Measurements from ENCODE around the gene OR5I1.
"Not testable (repeated sequence)": the region's sequence is repeated elsewhere in the genome, so short reads cannot be mapped to it uniquely, and the experiment has no call there.

OR5I1 gene

DNA sequence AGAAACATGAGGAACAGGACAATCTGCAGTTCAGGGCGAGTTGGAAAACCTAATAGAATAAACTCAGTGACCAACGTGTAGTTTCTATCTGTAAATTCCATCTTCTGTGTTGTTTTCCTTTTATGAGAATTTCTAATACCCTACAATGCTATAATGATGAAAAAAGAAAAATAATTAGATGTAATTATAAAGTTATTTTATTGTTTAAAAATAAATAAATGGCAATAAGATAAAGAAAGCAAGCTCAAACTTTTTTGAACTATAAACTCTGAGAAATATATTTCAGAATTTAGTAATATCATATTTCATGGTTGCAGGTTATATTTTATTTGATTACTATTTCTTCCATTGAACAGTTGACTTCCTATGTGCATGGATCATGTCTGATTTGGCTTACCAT, at the start of gene OR5I1:
Gene OR5I1, minus strand, starts transcription at position 101 of the 400 bp plus-strand sequence. Its CDS starts 0 bp downstream, at position 101.
- DNase-seq (ENCODE audit: low spot score), result no peak

DNA sequence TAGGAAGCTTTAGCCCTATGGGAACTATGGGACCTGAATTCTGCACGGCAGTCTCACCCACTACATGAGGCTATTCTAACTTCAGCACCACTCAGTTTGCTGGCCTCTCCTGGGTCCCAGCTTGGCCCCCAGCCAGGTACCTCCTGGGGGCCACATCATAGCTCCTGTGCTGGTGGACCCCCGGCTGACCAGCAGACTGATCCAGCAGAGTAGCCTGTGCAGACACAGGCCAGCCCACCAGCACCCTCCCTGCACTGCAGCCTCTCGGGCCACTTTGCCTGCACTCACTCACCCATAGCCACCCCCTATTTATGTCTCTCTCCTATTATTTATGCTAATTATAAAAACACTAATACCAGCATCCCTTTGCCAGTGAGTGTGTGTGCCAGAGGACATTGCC, 34.7 kb upstream of the OR5I1 start:
- no peak for DNase-seq (ENCODE audit: low spot score)

DNA sequence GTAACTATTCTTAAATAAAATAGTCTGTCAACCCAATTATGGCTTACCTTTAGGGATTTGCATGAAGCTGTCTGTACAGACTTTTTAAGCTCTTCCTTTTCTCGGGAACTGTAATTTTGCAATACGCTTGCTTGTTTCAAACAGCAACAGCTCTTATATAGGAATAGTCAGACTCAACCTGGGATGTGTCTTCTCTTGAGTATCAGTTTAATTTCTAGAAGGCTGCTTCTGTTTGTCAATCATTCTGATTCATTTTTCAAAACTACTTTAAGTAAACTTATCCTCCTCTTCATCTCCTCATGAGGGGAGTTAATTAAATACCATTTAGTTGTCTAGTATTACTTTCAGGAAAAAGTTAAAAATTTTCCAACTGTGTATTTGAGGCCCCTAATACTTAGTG, 33.6 kb upstream of the OR5I1 start, which contains the start of gene OR10AG1:
Gene OR10AG1, minus strand, starts transcription at position 101 of the 400 bp plus-strand sequence. Its CDS starts 38 bp downstream, at position 63.
- no peak for DNase-seq (ENCODE audit: low spot score)

DNA sequence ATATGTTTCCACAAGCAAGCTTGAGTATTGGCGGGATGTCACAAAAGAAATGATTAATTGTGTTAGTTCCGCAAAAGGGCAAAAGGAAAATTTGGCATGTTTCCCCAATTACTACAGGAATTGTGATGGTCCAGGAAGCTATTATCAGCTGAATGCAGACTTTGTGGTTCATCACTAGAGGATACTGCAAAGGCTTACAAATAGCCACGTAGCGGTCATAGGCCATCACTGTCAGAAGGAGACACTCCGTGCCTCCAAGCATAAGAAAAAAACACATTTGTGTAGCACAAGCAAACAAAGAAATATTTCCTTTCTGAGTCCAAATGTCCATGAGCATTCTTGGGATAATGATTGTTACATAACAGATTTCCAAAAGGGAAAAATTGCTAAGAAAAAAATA, 31.7 kb upstream of the OR5I1 start:
- DNase-seq (ENCODE audit: low spot score), result no peak

DNA sequence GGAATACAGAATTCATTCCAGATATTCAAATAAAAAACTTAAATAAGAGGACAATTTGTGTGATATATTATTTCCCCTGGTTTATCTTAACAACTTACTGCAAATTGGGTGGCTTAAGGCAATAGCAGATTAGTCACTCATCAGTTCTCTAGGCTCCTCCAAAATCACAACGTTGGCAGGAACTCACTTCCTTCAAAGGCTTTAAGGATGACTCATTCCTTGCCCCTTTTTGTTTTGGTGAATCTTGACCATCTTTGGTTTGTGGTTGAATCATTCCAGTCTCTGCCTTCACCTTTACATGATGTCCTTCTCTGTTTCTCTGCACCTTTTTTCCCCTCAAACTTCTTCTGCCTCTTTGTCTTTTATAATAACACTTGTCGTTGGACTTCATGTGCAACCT, 30.2 kb upstream of the OR5I1 start:
- DNase-seq (ENCODE audit: low spot score), result no peak

DNA sequence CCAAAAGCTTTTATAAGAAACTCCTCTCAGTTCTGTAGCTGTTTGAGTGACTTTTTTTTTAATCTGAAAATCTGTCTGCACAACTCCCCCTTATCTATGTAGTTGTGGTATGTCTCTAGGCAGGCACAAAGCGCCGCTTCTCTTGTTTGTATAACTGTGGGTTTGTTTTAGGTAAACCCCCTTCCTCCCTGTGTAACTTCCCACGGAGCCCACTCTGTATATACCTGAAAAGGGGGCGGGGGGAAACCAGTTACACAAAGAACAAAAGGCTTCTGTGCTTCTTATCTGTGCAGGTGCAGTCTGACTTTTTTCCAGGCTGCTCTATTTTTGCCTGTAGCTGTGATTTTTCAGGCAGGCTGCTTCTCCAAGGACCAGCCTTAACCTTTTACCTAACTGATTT, 20.3 kb upstream of the OR5I1 start:
- DNase-seq (ENCODE audit: low spot score), result no peak

DNA sequence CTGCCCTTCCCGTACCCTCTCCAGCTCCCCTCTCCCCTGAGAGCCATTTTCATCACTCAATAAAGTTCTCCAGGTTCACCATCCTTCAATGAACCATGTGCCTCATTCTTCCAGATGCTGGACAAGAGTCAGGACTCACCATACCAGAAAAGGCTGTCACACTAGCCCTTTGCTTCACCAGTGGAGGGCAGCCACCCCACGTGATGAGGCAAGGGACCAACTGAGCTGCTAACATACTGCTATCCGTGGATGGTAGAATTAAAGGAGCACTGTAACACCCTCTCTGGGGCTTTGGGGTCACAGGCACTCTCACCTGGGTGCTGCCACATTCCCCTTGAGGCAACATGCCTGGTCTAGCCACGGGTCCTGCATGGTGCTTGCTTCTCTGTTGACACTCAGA, 13.1 kb upstream of the OR5I1 start:
- no peak for DNase-seq (ENCODE audit: low spot score)

DNA sequence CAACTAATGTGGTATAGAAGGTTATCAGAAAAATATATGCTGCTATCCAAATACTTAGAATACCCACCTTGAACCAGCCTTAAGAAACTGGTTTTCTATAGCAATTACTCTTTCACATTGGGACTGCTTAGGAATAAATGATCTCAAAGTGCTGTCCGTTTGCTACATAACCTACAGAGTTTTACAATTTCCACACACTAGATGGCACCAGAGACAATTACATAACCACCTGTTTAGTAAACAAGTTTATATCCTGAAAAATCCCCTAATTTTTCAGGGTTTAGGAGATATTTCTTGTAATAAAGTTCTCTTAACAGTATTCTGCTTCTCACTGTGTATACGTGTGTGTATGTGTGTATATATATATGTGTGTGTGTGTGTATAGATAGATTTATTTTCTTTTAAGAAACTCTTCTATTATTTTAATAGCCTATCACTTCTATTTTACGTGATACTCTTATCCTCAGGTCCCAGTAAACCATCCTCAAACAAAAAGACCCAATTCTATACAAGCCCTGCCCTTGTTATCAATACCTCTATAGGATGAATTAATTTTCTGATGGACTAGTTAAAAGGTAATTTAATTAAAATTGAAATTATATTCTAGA, 6.7 kb upstream of the OR5I1 start:
- DNase-seq (ENCODE audit: low spot score), result peak; percentile 43

DNA sequence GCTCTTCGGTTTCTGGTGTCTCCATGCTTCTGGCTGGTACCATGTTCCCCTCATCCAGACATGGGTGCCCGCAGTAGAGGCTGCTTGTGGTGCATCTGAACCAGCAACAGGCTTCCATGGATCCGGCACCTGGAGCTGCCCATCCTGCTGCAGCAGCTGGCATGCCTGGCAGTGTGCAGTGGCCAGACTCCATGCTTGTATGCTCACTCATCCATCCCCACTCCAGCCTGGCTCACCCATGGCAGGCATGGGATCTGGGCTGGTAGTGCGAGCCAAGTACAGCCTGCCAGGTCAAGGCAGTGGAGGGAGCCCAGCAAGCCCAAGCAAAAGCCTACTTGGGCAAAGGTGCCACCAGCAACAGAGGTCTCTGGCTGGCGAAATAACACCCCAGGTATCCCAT, 15.7 kb downstream of the OR5I1 start:
- DNase-seq (ENCODE audit: low spot score), result no peak

DNA sequence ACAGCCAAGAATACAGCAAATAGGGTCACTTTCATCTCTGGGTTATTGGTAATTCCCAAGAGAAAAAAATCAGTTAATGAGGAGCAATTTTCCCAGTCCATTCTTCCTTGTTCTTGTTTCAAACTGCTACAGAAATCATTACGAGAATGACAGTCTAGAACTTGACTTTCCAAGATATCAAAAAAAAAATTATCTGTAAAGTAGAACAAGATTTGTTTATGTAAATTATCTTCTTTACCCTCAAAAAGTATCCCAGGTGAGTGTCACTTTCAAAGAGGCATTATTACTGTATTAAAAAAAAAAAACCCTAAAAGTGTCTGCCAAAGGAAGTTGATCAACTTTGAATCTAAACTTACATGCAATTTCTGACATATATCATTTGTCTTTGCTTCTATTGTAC, 21.7 kb downstream of the OR5I1 start, which contains the start of gene OR5W2:
Gene OR5W2, minus strand, starts transcription at position 101 of the 400 bp plus-strand sequence. Its CDS starts 0 bp downstream, at position 101.
- DNase-seq (ENCODE audit: low spot score), result no peak

DNA sequence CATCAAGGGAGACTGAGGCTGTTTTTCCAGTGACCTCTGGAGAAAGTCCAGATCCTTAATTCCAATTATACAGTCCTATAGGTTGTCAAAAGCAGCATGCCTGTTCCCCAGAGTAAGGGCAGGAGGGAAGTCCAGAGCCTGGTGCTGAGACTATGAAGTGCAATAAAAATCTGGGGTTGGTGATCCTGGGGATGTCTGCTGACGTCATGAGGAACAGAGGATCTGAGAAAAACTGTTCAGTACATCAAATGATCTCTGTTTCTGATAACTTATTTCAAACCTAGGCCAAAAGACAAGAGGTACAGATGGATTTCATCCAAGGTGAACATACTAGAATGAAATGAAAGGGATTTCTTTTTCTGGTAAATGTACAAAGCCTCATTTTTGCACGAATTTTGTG, 33.9 kb downstream of the OR5I1 start:
- no peak for DNase-seq (ENCODE audit: low spot score)

DNA sequence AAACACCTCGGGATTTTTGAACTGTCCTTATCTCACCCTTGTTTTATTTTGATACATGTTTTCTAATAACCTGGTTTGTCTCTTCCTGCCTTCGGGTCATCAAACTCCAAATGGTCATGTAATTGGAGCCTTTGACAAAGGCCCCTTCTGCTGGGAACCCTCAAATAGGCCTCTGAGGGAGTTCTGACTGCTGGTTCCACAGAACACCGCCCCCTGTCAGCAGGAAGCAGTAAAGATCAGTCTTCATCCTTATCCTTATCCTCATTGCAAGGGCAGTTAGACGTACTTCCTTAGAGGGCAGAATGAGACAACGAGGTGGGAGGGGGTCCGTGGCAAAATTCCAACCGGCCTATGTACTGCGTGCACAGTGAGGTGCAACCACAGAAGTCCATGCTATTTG, 41.0 kb downstream of the OR5I1 start:
- DNase-seq (ENCODE audit: low spot score), result no peak

DNA sequence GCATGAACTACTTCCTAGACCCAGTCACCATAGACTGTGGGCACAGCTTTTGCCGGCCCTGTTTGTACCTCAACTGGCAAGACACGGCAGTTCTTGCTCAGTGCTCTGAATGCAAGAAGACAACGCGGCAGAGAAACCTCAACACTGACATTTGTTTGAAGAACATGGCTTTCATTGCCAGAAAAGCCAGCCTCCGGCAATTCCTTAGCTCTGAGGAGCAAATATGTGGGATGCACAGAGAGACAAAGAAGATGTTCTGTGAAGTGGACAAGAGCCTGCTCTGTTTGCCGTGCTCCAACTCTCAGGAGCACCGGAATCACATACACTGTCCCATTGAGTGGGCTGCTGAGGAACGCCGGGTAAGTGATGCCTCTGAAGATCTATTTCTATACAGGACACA, 50.7 kb downstream of the OR5I1 start:
- DNase-seq (ENCODE audit: low spot score), result not testable (repeated sequence)
